A673 (cell line): ENCODE results near the gene FGFR2.

Experiments used
- EZH2 ChIP-seq: fragments of 200-600 bp; sonication (generic); IDR thresholded peaks from 2 replicates; pipeline ENCODE4 v1.6.1; 2017; ENCODE audit warnings: borderline replicate concordance, low read depth, mild to moderate bottlenecking, mixed read lengths, antibody characterized with exemption, low read length; ENCODE audit not compliant: poor library complexity, severe bottlenecking
- TF ChIP-seq, protein P1 (sequence below): fragments of 300-800, 200-600 bp; sonication (generic); conservative IDR thresholded peaks from 2 replicates; pipeline ENCODE4 v1.5.1; 2017; ENCODE audit warnings: low read depth, mild to moderate bottlenecking, antibody characterized with exemption, low read length, moderate library complexity, mixed read lengths

- TF ChIP-seq, protein P1, sequence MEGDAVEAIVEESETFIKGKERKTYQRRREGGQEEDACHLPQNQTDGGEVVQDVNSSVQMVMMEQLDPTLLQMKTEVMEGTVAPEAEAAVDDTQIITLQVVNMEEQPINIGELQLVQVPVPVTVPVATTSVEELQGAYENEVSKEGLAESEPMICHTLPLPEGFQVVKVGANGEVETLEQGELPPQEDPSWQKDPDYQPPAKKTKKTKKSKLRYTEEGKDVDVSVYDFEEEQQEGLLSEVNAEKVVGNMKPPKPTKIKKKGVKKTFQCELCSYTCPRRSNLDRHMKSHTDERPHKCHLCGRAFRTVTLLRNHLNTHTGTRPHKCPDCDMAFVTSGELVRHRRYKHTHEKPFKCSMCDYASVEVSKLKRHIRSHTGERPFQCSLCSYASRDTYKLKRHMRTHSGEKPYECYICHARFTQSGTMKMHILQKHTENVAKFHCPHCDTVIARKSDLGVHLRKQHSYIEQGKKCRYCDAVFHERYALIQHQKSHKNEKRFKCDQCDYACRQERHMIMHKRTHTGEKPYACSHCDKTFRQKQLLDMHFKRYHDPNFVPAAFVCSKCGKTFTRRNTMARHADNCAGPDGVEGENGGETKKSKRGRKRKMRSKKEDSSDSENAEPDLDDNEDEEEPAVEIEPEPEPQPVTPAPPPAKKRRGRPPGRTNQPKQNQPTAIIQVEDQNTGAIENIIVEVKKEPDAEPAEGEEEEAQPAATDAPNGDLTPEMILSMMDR, result no peak
- TF ChIP-seq EZH2, result no peak
Observed at GRCh38 chr10:121595806-121596688, 2.2 kb downstream of the FGFR2 start.
